Activated CD8-positive, alpha-beta T cell treated with anti-CD3 and anti-CD28 coated beads for 36 hours (primary cell): ENCODE results near the gene NDUFS7. TPM values are rescaled to one million over a fixed set of nuclear protein-coding genes. Genes with fewer than 3 reads are reported as not detected.

Experiments
- ATAC-seq: fragments of 200-7000 bp; cut with Tn5 transposase; one replicate; pipeline ENCODE4 v1.10.0; 2021; ENCODE audit warnings: mild to moderate bottlenecking, moderate library complexity
- CTCF ChIA-PET: fragments of 350-600 bp; sonication (Branson Sonifier 250); formaldehyde crosslinking; loops from one replicate; lab custom pipeline; 2021; ENCODE audit warnings: antibody characterized with exemption; lab: Charles Lee
- POLR2A ChIA-PET: fragments of 350-600 bp; sonication (Branson Sonifier 250); formaldehyde crosslinking; loops from one replicate; lab custom pipeline; 2021; ENCODE audit warnings: antibody characterized with exemption; lab: Charles Lee
- DNase-seq: peaks from one replicate; pipeline ENCODE4 v3.0.0-alpha.2; 2020
- H3K27ac Mint-ChIP-seq: one replicate; pipeline ENCODE4 v1.8.0; 2021; ENCODE audit warnings: mild to moderate bottlenecking, mixed read lengths
- H3K27me3 Mint-ChIP-seq: one replicate; pipeline ENCODE4 v1.8.0; 2021; ENCODE audit warnings: mixed read lengths
- H3K36me3 Mint-ChIP-seq: one replicate; pipeline ENCODE4 v1.8.0; 2021; ENCODE audit warnings: low read depth, mixed read lengths
- H3K4me1 Mint-ChIP-seq: one replicate; pipeline ENCODE4 v1.8.0; 2021; ENCODE audit warnings: low read depth, mixed read lengths
- H3K4me3 Mint-ChIP-seq: one replicate; pipeline ENCODE4 v1.8.0; 2021; ENCODE audit warnings: mild to moderate bottlenecking, moderate library complexity, mixed read lengths
- H3K9me3 Mint-ChIP-seq: one replicate; pipeline ENCODE4 v1.8.0; 2021; ENCODE audit warnings: mixed read lengths
- intact Hi-C: fragments of 100-400 bp; cut with micrococcal nuclease; formaldehyde crosslinking; loops from one replicate; pipeline ENCODE4 v1.10.0; 2022
- total RNA-seq, 2 experiments: library from RNA; stranded (reverse); gene quantifications; one replicate each; pipeline ENCODE4 v1.2.3, GENCODE V29; 2021
- TF ChIP-seq, protein P1 (sequence below): fragments of 200-600 bp; IDR thresholded peaks from one replicate; pipeline ENCODE4 v1.8.0; 2022; ENCODE audit warnings: antibody characterized with exemption, mild to moderate bottlenecking

NDUFS7 gene
- total RNA-seq, 2 experiments from 2014 or later, result 113 to 120 TPM

DNA sequence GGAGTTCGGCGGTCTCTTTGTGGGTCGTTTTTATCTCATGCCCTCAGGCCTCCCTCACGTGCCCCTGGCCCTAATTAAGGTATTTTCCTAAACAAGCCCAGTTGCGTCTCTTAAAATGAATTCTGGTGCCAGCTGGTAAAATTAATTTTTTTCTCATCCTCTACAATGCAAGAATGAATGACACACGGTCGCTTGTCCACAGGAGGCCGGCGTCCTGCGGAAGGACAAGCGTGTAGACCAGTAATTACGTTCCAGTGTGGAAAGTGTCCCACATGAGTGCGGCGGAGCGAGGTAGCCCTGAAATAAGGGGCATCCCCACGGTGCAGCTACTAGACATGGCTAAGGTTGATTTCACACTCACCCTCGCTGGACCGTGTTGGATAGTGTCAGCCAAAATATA is 34.5 kb upstream of the NDUFS7 start:
- ChIA-PET POLR2A (no interaction called here), CTCF (interaction anchor here (1.4 kb wide), 1 partner anchor 34 kb away, joined by 3 read pairs; no protein-coding TSS in a partner anchor)
- ATAC-seq (no peak), DNase-seq (no peak)
- H3K36me3 Mint-ChIP-seq, result no peaks in the 10 kb centered on the region
- no peak overlapping the region for H3K4me3 Mint-ChIP-seq
- H3K27ac Mint-ChIP-seq, result no peak overlapping the region
- no peaks in the 10 kb centered on the region for H3K9me3 Mint-ChIP-seq
- TF ChIP-seq, protein P1, sequence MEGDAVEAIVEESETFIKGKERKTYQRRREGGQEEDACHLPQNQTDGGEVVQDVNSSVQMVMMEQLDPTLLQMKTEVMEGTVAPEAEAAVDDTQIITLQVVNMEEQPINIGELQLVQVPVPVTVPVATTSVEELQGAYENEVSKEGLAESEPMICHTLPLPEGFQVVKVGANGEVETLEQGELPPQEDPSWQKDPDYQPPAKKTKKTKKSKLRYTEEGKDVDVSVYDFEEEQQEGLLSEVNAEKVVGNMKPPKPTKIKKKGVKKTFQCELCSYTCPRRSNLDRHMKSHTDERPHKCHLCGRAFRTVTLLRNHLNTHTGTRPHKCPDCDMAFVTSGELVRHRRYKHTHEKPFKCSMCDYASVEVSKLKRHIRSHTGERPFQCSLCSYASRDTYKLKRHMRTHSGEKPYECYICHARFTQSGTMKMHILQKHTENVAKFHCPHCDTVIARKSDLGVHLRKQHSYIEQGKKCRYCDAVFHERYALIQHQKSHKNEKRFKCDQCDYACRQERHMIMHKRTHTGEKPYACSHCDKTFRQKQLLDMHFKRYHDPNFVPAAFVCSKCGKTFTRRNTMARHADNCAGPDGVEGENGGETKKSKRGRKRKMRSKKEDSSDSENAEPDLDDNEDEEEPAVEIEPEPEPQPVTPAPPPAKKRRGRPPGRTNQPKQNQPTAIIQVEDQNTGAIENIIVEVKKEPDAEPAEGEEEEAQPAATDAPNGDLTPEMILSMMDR, result no peak
- intact Hi-C loops, result no loop called here
- H3K27me3 Mint-ChIP-seq, result no peaks in the 10 kb centered on the region
- H3K4me1 Mint-ChIP-seq, result peaks cover 8% of the 10 kb centered on the region

DNA sequence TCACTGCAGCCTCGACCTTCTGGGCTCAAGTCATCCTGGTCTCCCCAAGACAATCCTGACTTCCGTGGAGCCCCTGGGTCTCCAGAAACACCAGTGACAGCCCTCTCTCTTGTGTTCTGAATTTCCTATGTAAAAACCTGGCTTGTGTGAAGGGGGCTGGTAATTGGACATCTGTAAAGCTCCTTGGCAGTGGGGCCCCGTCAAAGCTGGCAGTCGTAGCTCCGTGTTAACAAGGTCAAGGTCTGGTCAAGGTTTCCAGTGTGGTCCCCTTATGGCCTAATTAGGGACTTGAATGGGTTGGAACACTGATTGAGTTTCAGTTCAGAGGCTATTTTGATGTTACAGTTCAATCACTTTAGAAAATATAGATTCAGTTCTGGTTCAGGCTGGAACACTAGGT is 32.8 kb upstream of the NDUFS7 start:
- TF ChIP-seq, protein P1, result no peak
- CTCF ChIA-PET, result no interaction called here
- DNase-seq, result no peak
- no peak for ATAC-seq
- Mint-ChIP-seq H3K36me3 (peaks cover 2% of the 10 kb centered on the region), H3K9me3 (no peaks in the 10 kb centered on the region), H3K4me3 (no peak overlapping the region), H3K27me3 (no peaks in the 10 kb centered on the region), H3K27ac (no peak overlapping the region), H3K4me1 (peaks cover 5% of the 10 kb centered on the region)
- intact Hi-C loops, result no loop called here
- POLR2A ChIA-PET, result no interaction called here

DNA sequence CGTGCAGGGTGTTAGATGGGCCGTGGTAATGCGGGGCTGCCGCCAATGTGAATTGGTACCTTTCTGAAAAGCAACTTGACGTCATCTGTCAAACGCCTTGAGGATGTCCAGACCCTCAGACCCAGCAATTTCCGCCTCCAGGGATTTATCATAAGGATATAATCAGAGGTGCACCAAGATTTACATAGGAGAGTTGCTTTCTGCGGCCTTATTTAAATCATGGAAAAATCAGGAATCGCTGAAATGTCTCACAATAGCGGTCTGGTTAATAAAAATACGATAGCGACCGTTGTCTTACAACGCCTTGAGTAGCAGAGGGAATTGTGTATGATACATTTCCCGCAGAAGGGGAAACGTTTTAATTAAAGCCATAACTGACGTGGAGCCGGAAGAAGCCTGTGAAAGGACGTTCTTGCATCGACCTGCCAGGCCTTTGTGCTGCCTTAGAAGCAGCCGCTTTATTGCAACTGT is 32.3 kb upstream of the NDUFS7 start:
- no peak for ATAC-seq
- intact Hi-C loops, result no loop called here
- Mint-ChIP-seq H3K4me1 (peaks cover 10% of the 10 kb centered on the region), H3K9me3 (no peaks in the 10 kb centered on the region), H3K36me3 (peaks cover 4% of the 10 kb centered on the region), H3K27me3 (no peaks in the 10 kb centered on the region), H3K4me3 (no peak overlapping the region), H3K27ac (no peak overlapping the region)
- CTCF ChIA-PET, result no interaction called here
- POLR2A ChIA-PET, result no interaction called here
- no peak for DNase-seq
- TF ChIP-seq, protein P1, result no peak

DNA sequence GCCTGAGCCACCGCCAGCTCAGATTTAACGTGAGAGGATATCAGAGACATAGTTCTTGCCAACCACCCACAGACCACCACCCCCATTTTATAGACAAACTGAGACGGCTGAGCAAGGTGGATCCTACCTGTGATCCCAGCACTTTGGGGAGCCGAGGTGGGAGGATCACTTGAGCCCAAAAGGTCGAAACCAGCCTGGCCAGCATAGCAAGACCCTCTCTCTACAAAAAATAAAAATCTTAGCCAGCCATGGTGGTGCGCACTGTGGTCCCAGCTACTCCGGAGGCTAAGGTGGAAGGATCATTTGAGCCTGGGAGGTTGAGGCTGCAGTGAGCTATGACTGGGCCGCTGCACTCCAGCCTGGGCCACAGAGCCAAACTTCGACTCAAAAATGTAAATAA is 30.6 kb upstream of the NDUFS7 start:
- no peaks in the 10 kb centered on the region for H3K27me3 Mint-ChIP-seq
- TF ChIP-seq, protein P1, result no peak
- DNase-seq (no peak), ATAC-seq (no peak)
- no peaks in the 10 kb centered on the region for H3K9me3 Mint-ChIP-seq
- CTCF ChIA-PET, result interaction anchor here (1.2 kb wide), 1 partner anchor 75 kb away, joined by 3 read pairs; no protein-coding TSS in a partner anchor
- H3K4me3 Mint-ChIP-seq, result peak overlapping the region; percentile 32
- intact Hi-C loops, result no loop called here
- no peak overlapping the region for H3K27ac Mint-ChIP-seq
- POLR2A ChIA-PET, result no interaction called here
- H3K4me1 Mint-ChIP-seq, result peaks cover 13% of the 10 kb centered on the region
- peaks cover 13% of the 10 kb centered on the region for H3K36me3 Mint-ChIP-seq

DNA sequence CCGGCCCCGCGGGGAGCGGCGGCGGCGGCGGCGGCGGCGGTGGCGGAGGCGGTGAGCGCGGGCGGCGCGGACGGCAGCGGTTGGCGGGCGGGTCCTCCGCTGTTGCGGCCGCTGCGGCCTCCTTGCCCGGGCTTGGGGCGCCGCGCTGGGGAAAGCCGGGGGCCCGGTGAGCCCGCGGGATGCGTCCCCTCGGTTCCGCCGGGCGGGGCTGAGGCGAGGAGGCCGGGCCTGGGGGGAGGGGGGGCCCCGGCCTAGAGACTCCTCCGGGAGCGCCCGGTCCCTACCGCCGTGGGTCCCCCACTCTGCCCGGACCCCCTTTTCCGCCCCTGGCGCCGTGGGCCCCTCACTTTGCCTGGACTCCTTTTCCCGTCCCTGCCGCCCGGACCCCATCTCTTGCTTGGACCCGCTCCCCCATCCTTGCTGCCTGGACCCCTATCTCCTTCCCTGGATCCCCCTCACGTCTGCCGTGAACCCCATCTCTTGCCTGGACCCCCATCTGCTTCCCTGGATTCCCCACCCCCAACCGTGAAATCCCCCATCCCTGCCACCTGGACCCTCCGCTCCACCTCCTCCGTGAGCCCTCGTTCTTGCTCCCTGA is 28.6 kb upstream of the NDUFS7 start:
- no peaks in the 10 kb centered on the region for H3K9me3 Mint-ChIP-seq
- CTCF ChIA-PET, result interaction anchor here (1.3 to 1.7 kb wide), 2 partner anchors 28 to 39 kb away, joined by 3 to 4 read pairs; no protein-coding TSS in a partner anchor
- H3K36me3 Mint-ChIP-seq, result peaks cover 27% of the 10 kb centered on the region

More for the DNA sequence above, 28.6 kb upstream of the NDUFS7 start:
- ATAC-seq, result peak; percentile 66
- intact Hi-C loops, result no loop called here
- TF ChIP-seq, protein P1, result no peak
- no peak for DNase-seq
- H3K27ac Mint-ChIP-seq, result no peak overlapping the region
- H3K4me1 Mint-ChIP-seq, result peaks cover 13% of the 10 kb centered on the region
- no peaks in the 10 kb centered on the region for H3K27me3 Mint-ChIP-seq
- peak overlapping the region; percentile 80 for H3K4me3 Mint-ChIP-seq
- POLR2A ChIA-PET, result interaction anchor here (0.6 to 1.0 kb wide), 3 partner anchors 28 to 77 kb away, joined by 3 to 5 read pairs (median 3); no protein-coding TSS in a partner anchor
